Mucosa of stomach (tissue), 1 donor: ENCODE measurements around the gene FAM180A.

Source experiments
- H3K27me3 ChIP-seq: one replicate; pipeline ENCODE4 v1.7.0; 2013; ENCODE audit warnings: mild to moderate bottlenecking, low read length; ENCODE audit not compliant: control insufficient read depth, insufficient read depth
- H3K36me3 ChIP-seq: one replicate; pipeline ENCODE4 v1.7.0; 2013; ENCODE audit warnings: low read length; ENCODE audit not compliant: control insufficient read depth, insufficient read depth
- H3K4me1 ChIP-seq: one replicate; pipeline ENCODE4 v1.7.0; 2013; ENCODE audit warnings: mild to moderate bottlenecking, low read length; ENCODE audit not compliant: control insufficient read depth, insufficient read depth
- H3K4me3 ChIP-seq: one replicate; pipeline ENCODE4 v1.7.0; 2013; ENCODE audit warnings: low read length
- H3K9ac ChIP-seq: one replicate; pipeline ENCODE4 v1.7.0; 2013; ENCODE audit warnings: mild to moderate bottlenecking, low read length, moderate library complexity
- H3K9me3 ChIP-seq: one replicate; pipeline ENCODE4 v1.7.0; 2013; ENCODE audit warnings: mild to moderate bottlenecking, low read length, moderate library complexity; ENCODE audit not compliant: control insufficient read depth
- donor health status: Pancreatic carcinoma.

Gene FAM180A

DNA sequence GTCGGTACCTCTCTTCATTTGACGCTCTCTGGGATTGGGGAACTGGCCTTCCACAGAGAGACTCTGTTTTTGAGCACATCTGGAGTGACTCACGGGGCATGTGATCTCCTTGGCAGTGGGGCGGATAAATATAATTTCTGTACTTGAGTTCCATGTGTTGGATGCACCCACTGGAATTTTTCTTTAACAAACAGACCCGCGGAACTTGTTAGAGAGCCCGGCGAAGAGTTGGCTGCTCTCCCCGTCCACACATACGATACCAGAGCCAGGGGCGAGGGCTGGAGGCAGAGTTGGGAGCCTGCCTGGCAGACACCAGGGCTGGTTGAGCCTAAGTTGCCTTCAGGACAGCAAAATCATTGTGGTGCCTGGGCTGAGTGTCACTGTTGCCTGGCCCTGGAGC lies at the start of gene FAM180A:
Gene FAM180A (minus strand): TSS at position 44 of the 400 bp plus-strand sequence. CDS start 233 bp downstream, outside the sequence.
- Histone ChIP-seq H3K9ac (no peak within 1 kb of the TSS), H3K27me3 (no peaks in the 10 kb centered on the region), H3K9me3 (no peaks in the 10 kb centered on the region), H3K36me3 (no peaks in the 10 kb centered on the region), H3K4me1 (no peaks in the 10 kb centered on the region), H3K4me3 (no peak within 1 kb of the TSS)

DNA sequence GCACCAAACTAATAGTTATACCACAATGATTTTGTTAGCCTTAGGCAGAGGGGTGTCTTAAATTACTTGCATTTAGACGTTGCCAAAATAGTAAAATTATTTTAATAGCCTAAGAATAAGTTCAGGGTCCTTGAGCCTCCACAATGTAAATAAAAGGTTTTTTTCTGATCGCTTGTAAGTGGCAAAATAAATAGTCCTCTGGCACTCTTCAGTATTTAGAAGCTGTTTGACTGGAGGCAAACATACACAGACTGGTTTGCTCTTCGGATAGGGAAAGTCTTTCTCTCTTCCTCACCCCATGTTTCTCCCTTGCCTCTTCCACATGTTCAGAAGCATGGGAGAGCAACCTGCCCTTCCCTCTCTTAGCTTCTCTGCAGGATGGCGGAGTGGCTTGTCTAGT lies 49.5 kb upstream of the FAM180A start:
- no peaks in the 10 kb centered on the region for H3K36me3 ChIP-seq
- no peak overlapping the region for H3K4me3 ChIP-seq
- H3K9me3 ChIP-seq: no peaks in the 10 kb centered on the region
- no peaks in the 10 kb centered on the region for H3K27me3 ChIP-seq
- H3K9ac ChIP-seq: no peak overlapping the region
- no peaks in the 10 kb centered on the region for H3K4me1 ChIP-seq

DNA sequence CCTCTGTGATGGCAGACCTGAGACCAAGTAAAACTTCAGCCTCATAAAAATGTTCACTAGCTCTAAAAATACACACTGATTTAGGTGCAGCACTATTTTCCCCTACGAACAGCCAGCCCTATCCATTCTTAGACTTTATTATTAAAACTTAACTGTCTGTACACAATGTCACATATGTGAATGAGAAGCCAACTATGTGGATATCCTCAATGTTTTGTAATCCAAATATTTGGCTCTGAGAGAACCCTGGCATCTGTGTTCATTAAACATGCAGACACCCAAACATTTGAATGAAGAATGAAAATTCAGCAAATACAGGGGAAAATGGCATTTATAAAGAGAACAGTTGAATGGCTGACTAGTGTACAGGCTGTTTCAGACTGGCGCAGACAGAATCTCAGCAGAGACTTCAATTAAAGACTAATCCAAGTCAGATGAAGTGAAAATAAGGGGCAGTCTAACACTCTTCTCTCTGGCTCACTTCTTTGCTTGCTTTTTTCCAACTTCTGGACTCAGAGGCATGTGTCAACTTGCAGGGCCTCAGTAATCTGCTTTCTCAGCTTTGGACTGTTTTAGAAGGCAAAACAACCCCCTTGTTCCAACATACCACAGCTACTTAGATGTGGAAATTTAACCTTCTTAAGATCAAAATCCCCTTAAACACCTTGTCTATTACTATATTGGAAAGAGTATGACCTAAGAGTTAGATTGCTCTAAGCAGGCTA lies 47.4 kb upstream of the FAM180A start:
- Histone ChIP-seq H3K4me1 (no peaks in the 10 kb centered on the region), H3K9me3 (no peaks in the 10 kb centered on the region), H3K4me3 (no peak overlapping the region), H3K27me3 (no peaks in the 10 kb centered on the region), H3K9ac (no peak overlapping the region), H3K36me3 (no peaks in the 10 kb centered on the region)

- H3K4me3 ChIP-seq: no peak overlapping the region
- H3K9ac ChIP-seq: no peak overlapping the region
- H3K4me1 ChIP-seq: no peaks in the 10 kb centered on the region
- no peaks in the 10 kb centered on the region for H3K36me3 ChIP-seq
- no peaks in the 10 kb centered on the region for H3K27me3 ChIP-seq
- no peaks in the 10 kb centered on the region for H3K9me3 ChIP-seq
These were observed 45.2 kb upstream of the FAM180A start for GRCh38 chr7:135793841-135794240.

DNA sequence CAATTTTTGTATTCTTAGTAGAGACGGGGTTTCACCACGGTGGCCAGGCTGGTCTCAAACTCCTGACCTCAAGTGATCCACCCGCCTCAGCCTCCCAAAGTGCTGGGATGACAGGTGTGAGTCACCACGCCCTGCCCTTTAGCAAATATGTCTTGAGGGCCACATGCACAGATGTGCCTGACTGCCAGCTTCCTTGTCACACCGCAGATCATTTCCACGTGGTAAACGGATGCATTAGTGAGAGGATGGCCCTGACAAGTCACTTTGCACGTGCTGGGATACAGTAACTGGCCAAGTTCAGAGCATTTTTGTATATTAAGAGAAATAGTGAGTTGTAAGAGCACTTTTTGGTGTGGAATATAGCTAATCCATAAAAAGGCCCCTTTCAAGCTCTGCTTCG lies 44.3 kb upstream of the FAM180A start:
- Histone ChIP-seq H3K36me3 (no peaks in the 10 kb centered on the region), H3K4me1 (no peaks in the 10 kb centered on the region), H3K27me3 (no peaks in the 10 kb centered on the region), H3K9me3 (no peaks in the 10 kb centered on the region), H3K9ac (no peak overlapping the region), H3K4me3 (no peak overlapping the region)

DNA sequence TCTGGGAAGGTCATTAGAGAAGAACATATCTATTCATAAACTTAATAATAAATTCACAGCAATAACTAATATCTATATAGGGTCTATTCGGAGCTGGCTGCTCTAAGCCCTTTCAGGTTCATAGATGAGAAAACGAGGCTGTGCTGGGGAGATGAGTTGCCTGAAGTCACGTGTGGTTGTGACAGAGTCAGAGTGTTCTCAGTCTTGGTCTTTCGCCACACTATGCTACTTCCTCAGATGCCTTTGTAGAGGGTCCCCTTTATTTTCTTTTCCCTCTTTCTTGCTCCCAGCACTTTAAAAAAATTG lies 43.7 kb upstream of the FAM180A start:
- Histone ChIP-seq H3K4me1 (no peaks in the 10 kb centered on the region), H3K36me3 (no peaks in the 10 kb centered on the region), H3K4me3 (no peak overlapping the region), H3K9me3 (no peaks in the 10 kb centered on the region), H3K9ac (no peak overlapping the region), H3K27me3 (no peaks in the 10 kb centered on the region)

DNA sequence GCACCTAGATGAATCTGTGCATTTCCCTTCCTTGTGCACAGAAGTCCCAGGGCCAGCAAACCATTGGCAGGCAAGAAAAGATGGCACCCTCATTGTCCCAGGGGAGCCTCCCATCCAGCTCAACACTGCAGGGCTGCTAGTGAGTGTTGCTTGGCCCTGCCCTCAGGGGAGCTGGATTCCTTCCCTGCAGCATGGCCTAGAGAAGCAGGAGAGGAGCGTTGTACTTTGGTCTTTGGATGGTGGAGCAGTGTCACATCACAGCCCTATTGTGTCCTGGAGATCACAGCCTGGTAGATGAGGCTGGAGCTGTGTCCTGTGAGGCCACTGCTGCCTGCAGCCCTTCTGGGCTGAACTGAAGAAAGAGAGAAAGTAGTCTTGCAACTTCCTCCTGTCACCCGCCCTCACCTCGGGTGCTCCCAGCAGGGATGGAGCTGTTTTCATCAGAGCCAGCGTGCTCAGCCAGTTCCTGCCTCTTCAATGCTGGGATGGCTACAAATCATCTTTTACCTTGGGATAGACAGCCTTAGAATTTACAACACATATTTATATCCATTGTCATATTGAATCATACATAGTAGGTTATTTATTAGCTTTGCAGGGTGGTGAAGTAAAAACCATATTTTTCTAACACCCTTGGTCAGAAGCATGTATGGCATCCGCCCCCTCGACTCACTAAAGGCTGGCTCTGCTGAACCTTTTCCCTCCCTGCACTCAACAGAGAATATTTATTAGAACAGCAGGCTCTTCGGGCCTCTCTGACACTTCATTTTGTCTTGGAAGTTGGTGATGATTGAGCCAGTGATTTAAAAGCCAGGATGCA lies 43.1 kb upstream of the FAM180A start:
- no peaks in the 10 kb centered on the region for H3K4me1 ChIP-seq
- H3K4me3 ChIP-seq: no peak overlapping the region
- no peaks in the 10 kb centered on the region for H3K27me3 ChIP-seq
- no peaks in the 10 kb centered on the region for H3K9me3 ChIP-seq
- no peak overlapping the region for H3K9ac ChIP-seq
- no peaks in the 10 kb centered on the region for H3K36me3 ChIP-seq

- Histone ChIP-seq H3K4me3 (no peak overlapping the region), H3K9me3 (no peaks in the 10 kb centered on the region), H3K4me1 (no peaks in the 10 kb centered on the region), H3K27me3 (no peaks in the 10 kb centered on the region), H3K9ac (no peak overlapping the region), H3K36me3 (no peaks in the 10 kb centered on the region)
These were observed 41.9 kb upstream of the FAM180A start for GRCh38 chr7:135790371-135790977.

- Histone ChIP-seq H3K36me3 (no peaks in the 10 kb centered on the region), H3K9ac (no peak overlapping the region), H3K4me3 (no peak overlapping the region), H3K27me3 (no peaks in the 10 kb centered on the region), H3K9me3 (no peaks in the 10 kb centered on the region), H3K4me1 (no peaks in the 10 kb centered on the region)
These were observed 41.3 kb upstream of the FAM180A start for GRCh38 chr7:135789956-135790355.

DNA sequence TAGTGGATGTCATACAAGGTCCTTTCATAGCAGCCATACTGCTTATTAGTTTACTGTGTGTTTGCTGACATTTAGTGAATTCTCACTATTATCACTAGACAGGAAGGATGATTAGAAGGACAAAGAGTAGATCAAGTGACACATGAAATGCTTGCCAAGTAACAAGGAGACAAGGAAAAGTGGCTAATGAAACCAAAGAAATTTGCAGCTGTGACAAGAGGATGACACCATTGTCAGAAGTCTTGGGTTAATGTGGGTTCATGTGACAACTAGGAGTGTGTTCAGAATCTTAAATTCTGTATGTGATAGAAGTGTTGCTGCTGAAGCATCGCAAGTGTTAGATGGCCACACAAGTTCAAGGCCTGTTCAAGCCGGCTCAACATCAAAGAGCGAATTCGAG lies 40.8 kb upstream of the FAM180A start:
- Histone ChIP-seq H3K36me3 (no peaks in the 10 kb centered on the region), H3K4me3 (no peak overlapping the region), H3K27me3 (no peaks in the 10 kb centered on the region), H3K4me1 (no peaks in the 10 kb centered on the region), H3K9ac (no peak overlapping the region), H3K9me3 (no peaks in the 10 kb centered on the region)

GRCh38 chr7:135786911-135787310 lies 38.3 kb upstream of the FAM180A start:
- H3K4me3 ChIP-seq: no peak overlapping the region
- no peak overlapping the region for H3K9ac ChIP-seq
- no peaks in the 10 kb centered on the region for H3K9me3 ChIP-seq
- no peaks in the 10 kb centered on the region for H3K36me3 ChIP-seq
- H3K4me1 ChIP-seq: no peaks in the 10 kb centered on the region
- no peaks in the 10 kb centered on the region for H3K27me3 ChIP-seq

DNA sequence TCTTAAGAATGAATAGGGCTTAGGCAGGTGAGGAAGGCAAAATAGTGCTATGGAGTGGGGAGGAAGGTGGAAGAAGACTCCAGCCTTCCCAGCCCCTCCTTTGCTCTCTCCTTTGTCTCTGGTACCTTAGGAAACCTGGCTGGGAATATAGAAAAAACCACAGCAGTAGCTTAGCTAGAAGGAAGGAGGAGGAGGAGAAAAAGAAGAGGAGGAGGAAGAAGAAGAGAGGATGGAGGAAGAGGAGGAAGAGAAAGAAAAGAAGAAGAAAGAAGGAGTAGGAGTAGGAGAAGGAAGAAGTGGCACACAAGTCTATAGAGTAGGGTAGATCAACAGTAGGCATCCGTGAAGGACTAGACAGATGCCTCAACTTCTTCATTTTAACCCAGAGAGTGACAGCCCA lies 36.5 kb upstream of the FAM180A start:
- H3K36me3 ChIP-seq: no peaks in the 10 kb centered on the region
- H3K9me3 ChIP-seq: no peaks in the 10 kb centered on the region
- H3K4me1 ChIP-seq: no peaks in the 10 kb centered on the region
- no peaks in the 10 kb centered on the region for H3K27me3 ChIP-seq
- no peak overlapping the region for H3K9ac ChIP-seq
- no peak overlapping the region for H3K4me3 ChIP-seq
